BJ (cell line): ENCODE measurements around the gene SCG2. TPM values are rescaled to one million over a fixed set of nuclear protein-coding genes. Genes with fewer than 3 reads are reported as not detected.

Experiments
- CTCF ChIA-PET: fragments of 350-600 bp; formaldehyde crosslinking; extraction: SDS; loops from one replicate; lab custom pipeline; 2021; ENCODE audit warnings: antibody characterized with exemption, inconsistent platforms; lab: Yijun Ruan, JAX
- POLR2A ChIA-PET: fragments of 300-600 bp; sonication (Branson Sonifier 250); formaldehyde crosslinking; extraction: SDS; loops from one replicate; lab custom pipeline; 2021; ENCODE audit warnings: antibody characterized with exemption; lab: Charles Lee
- DNase-seq: peaks from one replicate; pipeline ENCODE4 v3.0.0-alpha.2; 2011; ENCODE audit warnings: low read depth
- H3K27me3 ChIP-seq: 2 replicates; pipeline ENCODE4 v1.6.0; 2011; ENCODE audit warnings: low read length; ENCODE audit not compliant: control insufficient read depth, insufficient read depth
- H3K36me3 ChIP-seq: 2 replicates; pipeline ENCODE4 v1.5.1; 2011; ENCODE audit warnings: low read length; ENCODE audit not compliant: control insufficient read depth, insufficient read depth
- H3K4me3 ChIP-seq: 2 replicates; pipeline ENCODE4 v1.5.1; 2011; ENCODE audit warnings: low read depth, mild to moderate bottlenecking, control low read depth, low read length
- polyA minus RNA-seq: library from RNA; depleted of rRNA, polyadenylated mRNA; stranded (reverse); fragments of >200 nt; gene quantifications from 2 replicates; pipeline ENCODE4 v1.2.3, GENCODE V29; 2011; rRNA and poly(A)+ RNA removed
- polyA plus RNA-seq: library from polyadenylated mRNA; depleted of rRNA; stranded (reverse); fragments of >200 nt; gene quantifications from 2 replicates; pipeline ENCODE4 v1.2.3, GENCODE V29; 2011; rRNA removed
- TF ChIP-seq, protein P1 (sequence below): IDR thresholded peaks from 2 replicates; pipeline ENCODE4 v1.5.1; 2011; ENCODE audit warnings: low read depth, mild to moderate bottlenecking, control low read depth, inconsistent platforms, low read length, moderate library complexity; ENCODE audit not compliant: insufficient read depth

SCG2 gene, protein sequence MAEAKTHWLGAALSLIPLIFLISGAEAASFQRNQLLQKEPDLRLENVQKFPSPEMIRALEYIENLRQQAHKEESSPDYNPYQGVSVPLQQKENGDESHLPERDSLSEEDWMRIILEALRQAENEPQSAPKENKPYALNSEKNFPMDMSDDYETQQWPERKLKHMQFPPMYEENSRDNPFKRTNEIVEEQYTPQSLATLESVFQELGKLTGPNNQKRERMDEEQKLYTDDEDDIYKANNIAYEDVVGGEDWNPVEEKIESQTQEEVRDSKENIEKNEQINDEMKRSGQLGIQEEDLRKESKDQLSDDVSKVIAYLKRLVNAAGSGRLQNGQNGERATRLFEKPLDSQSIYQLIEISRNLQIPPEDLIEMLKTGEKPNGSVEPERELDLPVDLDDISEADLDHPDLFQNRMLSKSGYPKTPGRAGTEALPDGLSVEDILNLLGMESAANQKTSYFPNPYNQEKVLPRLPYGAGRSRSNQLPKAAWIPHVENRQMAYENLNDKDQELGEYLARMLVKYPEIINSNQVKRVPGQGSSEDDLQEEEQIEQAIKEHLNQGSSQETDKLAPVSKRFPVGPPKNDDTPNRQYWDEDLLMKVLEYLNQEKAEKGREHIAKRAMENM
- polyA plus RNA-seq (0.17 and 0.26 TPM in 2 replicates), polyA minus RNA-seq (0.05 TPM in 1 of 2 replicates, not detected in the other)

DNA sequence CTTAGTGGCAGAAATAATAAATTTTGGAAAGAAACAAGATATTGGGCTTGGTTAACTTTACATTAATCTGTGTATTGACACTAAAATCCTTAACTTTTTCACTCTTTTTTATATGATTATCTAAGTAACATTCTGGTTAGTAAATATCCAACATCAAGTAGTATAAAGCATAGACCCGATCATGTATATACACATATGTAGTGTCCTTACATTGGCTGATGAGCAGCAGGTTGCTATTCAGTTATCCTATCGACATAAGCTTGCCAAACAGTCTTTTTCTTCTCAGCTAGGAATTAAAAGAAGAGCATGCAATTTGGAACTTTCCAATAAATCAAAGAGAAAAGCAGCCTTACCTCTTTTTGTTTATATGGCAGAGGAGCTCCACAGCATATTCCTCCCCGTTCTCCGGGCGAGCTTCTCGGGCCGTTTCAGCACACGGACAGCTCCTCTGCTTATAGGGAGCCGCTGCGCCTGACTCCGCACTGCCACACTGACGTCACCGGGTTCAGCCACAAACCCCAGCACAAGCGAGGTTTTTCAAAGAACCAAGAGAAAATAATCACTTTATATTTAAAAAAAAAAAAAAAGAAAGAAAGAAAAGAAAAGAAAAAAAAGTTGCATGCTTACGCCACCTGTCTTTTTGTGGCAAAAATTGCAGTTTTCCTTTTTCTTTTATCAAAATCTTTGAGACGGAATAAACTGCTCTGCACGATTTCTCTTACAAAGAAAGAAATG lies at the start of gene SCG2:
SCG2 (minus strand) TSS at position 430 of the 735 bp plus-strand sequence. CDS start 3,079 bp downstream, outside the sequence.
- no peak for DNase-seq
- TF ChIP-seq, protein P1, sequence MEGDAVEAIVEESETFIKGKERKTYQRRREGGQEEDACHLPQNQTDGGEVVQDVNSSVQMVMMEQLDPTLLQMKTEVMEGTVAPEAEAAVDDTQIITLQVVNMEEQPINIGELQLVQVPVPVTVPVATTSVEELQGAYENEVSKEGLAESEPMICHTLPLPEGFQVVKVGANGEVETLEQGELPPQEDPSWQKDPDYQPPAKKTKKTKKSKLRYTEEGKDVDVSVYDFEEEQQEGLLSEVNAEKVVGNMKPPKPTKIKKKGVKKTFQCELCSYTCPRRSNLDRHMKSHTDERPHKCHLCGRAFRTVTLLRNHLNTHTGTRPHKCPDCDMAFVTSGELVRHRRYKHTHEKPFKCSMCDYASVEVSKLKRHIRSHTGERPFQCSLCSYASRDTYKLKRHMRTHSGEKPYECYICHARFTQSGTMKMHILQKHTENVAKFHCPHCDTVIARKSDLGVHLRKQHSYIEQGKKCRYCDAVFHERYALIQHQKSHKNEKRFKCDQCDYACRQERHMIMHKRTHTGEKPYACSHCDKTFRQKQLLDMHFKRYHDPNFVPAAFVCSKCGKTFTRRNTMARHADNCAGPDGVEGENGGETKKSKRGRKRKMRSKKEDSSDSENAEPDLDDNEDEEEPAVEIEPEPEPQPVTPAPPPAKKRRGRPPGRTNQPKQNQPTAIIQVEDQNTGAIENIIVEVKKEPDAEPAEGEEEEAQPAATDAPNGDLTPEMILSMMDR = peak; percentile 44; the same call in 1 of the 2 replicates
- Histone ChIP-seq H3K27me3 (no peaks in the 10 kb centered on the region), H3K4me3 (no peak within 1 kb of the TSS), H3K36me3 (no peaks in the 10 kb centered on the region)
- ChIA-PET CTCF (interaction anchor here (0.6 to 1.3 kb wide), 4 partner anchors 59 to 1777 kb away, joined by 3 to 5 read pairs (median 3); no protein-coding TSS in a partner anchor), POLR2A (no interaction called here)

DNA sequence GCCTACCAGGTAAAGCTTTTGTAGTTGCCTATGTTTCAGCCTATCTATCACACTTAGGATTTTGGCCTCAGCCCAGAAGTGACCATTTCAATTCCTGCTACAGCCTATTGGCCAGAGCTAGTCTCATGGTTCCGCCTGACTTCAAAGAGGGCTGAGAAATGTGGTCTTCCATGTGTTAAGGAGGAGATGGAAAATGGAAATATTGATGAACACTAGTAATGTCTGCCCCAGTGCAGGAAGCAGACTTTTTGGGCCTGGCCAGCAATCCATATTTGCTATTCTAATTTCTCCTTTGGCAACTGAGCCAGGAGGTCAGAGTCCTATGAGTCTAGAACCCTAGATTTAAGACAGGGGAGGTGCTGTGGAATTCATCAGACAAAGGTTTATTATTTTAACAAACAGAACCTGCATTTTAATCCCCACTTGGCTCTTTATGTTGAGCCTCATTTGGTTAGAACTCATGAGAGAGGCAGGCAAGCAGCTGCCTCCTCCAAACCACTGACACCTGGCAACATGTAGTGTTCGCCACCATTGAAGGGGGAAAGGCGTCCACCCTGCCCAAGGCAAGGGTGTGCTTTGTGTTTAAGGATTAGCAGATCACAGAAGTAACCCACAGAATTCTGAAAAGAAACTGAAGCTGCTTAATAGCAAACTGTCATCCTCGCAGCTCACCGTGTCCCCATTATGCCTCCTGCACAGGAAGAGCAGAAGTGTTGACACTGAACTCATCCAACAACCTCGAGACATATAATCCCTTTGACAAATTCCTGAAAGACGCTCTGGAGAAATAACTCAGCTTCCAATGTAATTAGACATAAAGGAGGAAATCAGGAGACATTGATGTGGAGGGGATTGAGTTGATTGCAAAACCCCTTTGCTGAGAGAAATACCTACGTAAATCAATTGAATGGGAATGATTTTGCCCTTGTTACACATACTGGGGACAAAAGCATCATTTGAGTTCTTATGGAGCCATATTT lies 47.7 kb upstream of the SCG2 start:
- ChIA-PET POLR2A (no interaction called here), CTCF (no interaction called here)
- Histone ChIP-seq H3K4me3 (no peak overlapping the region), H3K36me3 (no peaks in the 10 kb centered on the region), H3K27me3 (no peaks in the 10 kb centered on the region)
- TF ChIP-seq, protein P1 = no peak
- no peak for DNase-seq

DNA sequence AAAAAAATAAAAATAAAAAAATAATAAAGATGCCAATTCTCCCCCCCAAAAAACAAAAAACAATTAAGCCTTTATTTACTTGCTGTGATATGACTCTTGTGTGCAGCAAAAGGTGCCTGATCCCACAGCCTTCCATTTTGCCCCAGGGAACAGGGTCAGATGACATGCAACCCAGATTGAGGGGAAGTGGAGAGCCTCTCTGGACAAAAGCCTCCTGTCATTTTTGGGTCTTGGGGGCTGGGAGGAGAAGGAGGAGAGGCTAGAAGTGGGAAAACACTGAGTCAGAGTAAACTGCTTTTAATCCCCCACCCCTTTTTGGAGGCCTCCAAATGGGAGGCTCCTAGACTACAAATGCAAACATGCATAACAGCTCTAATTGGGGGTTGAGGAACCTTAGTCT lies 46.6 kb upstream of the SCG2 start:
- Histone ChIP-seq H3K4me3 (no peak overlapping the region), H3K27me3 (no peaks in the 10 kb centered on the region), H3K36me3 (no peaks in the 10 kb centered on the region)
- ChIA-PET POLR2A (no interaction called here), CTCF (no interaction called here)
- TF ChIP-seq, protein P1 = no peak
- DNase-seq = no peak

DNA sequence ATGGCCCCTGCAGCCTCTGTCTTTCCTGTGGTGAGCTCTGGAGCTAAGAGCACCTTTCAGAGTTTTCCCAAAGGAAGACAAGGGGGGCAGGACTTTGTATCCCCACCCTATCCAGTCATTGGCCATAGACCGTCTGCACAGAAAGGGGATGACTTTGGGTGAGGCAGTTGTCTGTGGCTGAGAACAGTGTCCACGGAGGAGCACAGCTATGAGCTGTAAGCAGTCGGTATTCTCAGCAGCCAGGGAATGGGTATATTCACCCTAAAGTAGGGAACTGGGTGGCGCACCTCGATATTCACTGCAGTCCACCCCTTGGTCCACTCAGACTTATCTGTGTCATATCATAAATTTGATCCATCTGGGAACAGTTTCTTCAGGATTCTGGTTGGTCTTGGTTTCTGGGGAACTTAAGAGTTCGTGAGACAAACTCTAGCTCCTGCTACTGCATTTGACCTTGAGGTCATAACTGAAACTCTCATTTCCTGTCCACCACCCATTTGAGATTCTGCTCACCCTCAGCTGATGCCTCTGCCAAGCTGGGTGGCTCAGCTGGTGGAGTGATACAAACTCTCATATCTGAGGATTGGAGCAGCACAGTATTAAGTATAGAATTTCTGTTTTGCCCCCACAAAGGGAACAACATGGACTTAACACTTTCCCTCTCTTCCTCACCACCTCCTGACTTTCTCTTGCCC lies 45.2 kb upstream of the SCG2 start:
- TF ChIP-seq, protein P1 = no peak
- ChIA-PET CTCF (interaction anchor here (1.7 to 1.8 kb wide), 2 partner anchors 8 to 665 kb away, joined by 3 to 6 read pairs; no protein-coding TSS in a partner anchor), POLR2A (no interaction called here)
- no peak overlapping the region for H3K4me3 ChIP-seq
- H3K27me3 ChIP-seq = no peaks in the 10 kb centered on the region
- H3K36me3 ChIP-seq = no peaks in the 10 kb centered on the region
- DNase-seq = no peak
